CD4-positive, alpha-beta T cell (primary cell): ENCODE measurements around the gene SCN7A. TPM values are rescaled to one million over a fixed set of nuclear protein-coding genes. Genes with fewer than 3 reads are reported as not detected.

Experiments
- ATAC-seq: fragments of 200-7000 bp; cut with Tn5 transposase; one replicate; pipeline ENCODE4 v1.10.0; 2022; ENCODE audit warnings: mild to moderate bottlenecking; ENCODE audit not compliant: poor library complexity
- CTCF ChIA-PET: fragments of 350-600 bp; sonication (Branson Sonifier 250); formaldehyde crosslinking; loops from one replicate; lab custom pipeline; 2021; ENCODE audit warnings: antibody characterized with exemption, inconsistent platforms; lab: Charles Lee
- POLR2A ChIA-PET: fragments of 350-600 bp; sonication (Branson Sonifier 250); formaldehyde crosslinking; loops from one replicate; lab custom pipeline; 2021; ENCODE audit warnings: antibody characterized with exemption, inconsistent platforms; lab: Charles Lee
- DNase-seq, 14 experiments: peaks; one replicate each; pipeline ENCODE4 v3.0.0-alpha.2; 2013 to 2020; ENCODE audit warnings: mixed read lengths in 2 of 14
- H3K27ac ChIP-seq, 2 donors: one replicate each; pipeline versions ENCODE4 v1.5.1 to v1.7.0; 2013; ENCODE audit warnings: low read length in 2 of 2, low read depth in 1 of 2, mild to moderate bottlenecking in 1 of 2
- H3K27me3 ChIP-seq, 2 experiments: 1 replicate in 1 of 2; 2 replicates in 1 of 2; pipeline versions ENCODE4 v1.6.1 to v1.7.0; 2013; ENCODE audit warnings: low read length in 2 of 2, control low read depth in 1 of 2, mild to moderate bottlenecking in 1 of 2, moderate library complexity in 1 of 2; ENCODE audit not compliant: insufficient read depth in 2 of 2, control insufficient read depth in 1 of 2
- H3K36me3 ChIP-seq: one replicate; pipeline ENCODE4 v1.6.1; 2013; ENCODE audit warnings: low read length, control low read depth; ENCODE audit not compliant: insufficient read depth
- H3K4me1 ChIP-seq: one replicate; pipeline ENCODE4 v1.6.1; 2013; ENCODE audit warnings: low read length, control low read depth; ENCODE audit not compliant: insufficient read depth
- H3K4me3 ChIP-seq: one replicate; pipeline ENCODE4 v1.5.1; 2013; ENCODE audit warnings: mild to moderate bottlenecking, low read length, moderate library complexity
- H3K9me3 ChIP-seq, 2 experiments: 1 replicate in 1 of 2; 2 replicates in 1 of 2; pipeline versions ENCODE4 v1.6.1 to v1.7.0; 2013; ENCODE audit warnings: low read length in 2 of 2, mild to moderate bottlenecking in 2 of 2, control low read depth in 1 of 2, moderate library complexity in 1 of 2; ENCODE audit not compliant: control insufficient read depth in 1 of 2, insufficient read depth in 1 of 2
- H3K27ac Mint-ChIP-seq: one replicate; pipeline ENCODE4 v1.8.0; 2020; ENCODE audit warnings: mixed read lengths
- H3K27me3 Mint-ChIP-seq: one replicate; pipeline ENCODE4 v1.8.0; 2021; ENCODE audit warnings: mixed read lengths
- H3K36me3 Mint-ChIP-seq: one replicate; pipeline ENCODE4 v1.8.0; 2021; ENCODE audit warnings: low read depth, mixed read lengths
- H3K4me1 Mint-ChIP-seq: one replicate; pipeline ENCODE4 v1.8.0; 2021; ENCODE audit warnings: low read depth, mixed read lengths
- H3K4me3 Mint-ChIP-seq: one replicate; pipeline ENCODE4 v1.8.0; 2020; ENCODE audit warnings: mild to moderate bottlenecking, mixed read lengths
- H3K9me3 Mint-ChIP-seq: one replicate; pipeline ENCODE4 v1.8.0; 2020; ENCODE audit warnings: mixed read lengths
- intact Hi-C, 2 experiments: fragments of 100-400 bp; cut with DNase I in 1 of 2; cut with micrococcal nuclease in 1 of 2; formaldehyde crosslinking; loops; one replicate each; pipeline versions ENCODE4 v1.15.1 to v1.9.0; 2023 to 2025; cut with DNase I, micrococcal nuclease
- total RNA-seq, 174 experiments: library from RNA in 2 of 174; stranded (reverse) in 2 of 174; gene quantifications; one replicate each; pipeline ENCODE4 v1.2.3 and lab custom pipeline; 2021 to 2026
- TF ChIP-seq, protein P1 (sequence below): fragments of 200-600 bp; IDR thresholded peaks from one replicate; pipeline ENCODE4 v1.8.0; 2022; ENCODE audit warnings: antibody characterized with exemption, mild to moderate bottlenecking

SCN7A gene
- total RNA-seq, 2 experiments from 2014 or later: not detected

DNA sequence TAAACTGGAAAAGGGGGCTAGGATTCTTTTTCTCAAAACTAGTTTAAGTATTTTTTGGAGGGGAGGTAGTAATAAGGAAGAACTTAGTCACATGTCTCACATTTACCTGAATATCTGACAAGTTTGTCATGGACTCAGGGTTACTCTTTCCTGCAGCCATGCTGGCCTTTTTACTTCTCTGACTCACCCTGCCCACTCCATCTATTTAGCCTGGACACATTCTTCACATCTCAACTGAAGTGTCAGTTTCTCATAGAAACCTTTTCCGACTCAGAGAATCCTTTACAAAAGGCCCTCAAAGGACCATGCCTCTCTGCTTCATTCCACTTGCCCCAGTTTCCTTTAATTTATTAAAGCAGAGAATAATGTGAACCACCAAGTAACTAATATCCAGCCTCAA, 42.6 kb downstream of the SCN7A start:
- H3K27me3 ChIP-seq: no peaks in the 10 kb centered on the region
- no peaks in the 10 kb centered on the region for H3K9me3 ChIP-seq
- ChIA-PET CTCF (no interaction called here), POLR2A (no interaction called here)
- no peaks in the 10 kb centered on the region for H3K4me1 ChIP-seq
- Mint-ChIP-seq H3K27me3 (no peaks in the 10 kb centered on the region), H3K9me3 (peaks cover 2% of the 10 kb centered on the region), H3K4me3 (no peak overlapping the region), H3K27ac (no peak overlapping the region), H3K4me1 (no peaks in the 10 kb centered on the region), H3K36me3 (no peaks in the 10 kb centered on the region)
- no peak overlapping the region for H3K4me3 ChIP-seq
- H3K27ac ChIP-seq: no peak overlapping the region
- no peaks in the 10 kb centered on the region for H3K36me3 ChIP-seq
- no peak for ATAC-seq
- no peak for DNase-seq
- TF ChIP-seq, protein P1, sequence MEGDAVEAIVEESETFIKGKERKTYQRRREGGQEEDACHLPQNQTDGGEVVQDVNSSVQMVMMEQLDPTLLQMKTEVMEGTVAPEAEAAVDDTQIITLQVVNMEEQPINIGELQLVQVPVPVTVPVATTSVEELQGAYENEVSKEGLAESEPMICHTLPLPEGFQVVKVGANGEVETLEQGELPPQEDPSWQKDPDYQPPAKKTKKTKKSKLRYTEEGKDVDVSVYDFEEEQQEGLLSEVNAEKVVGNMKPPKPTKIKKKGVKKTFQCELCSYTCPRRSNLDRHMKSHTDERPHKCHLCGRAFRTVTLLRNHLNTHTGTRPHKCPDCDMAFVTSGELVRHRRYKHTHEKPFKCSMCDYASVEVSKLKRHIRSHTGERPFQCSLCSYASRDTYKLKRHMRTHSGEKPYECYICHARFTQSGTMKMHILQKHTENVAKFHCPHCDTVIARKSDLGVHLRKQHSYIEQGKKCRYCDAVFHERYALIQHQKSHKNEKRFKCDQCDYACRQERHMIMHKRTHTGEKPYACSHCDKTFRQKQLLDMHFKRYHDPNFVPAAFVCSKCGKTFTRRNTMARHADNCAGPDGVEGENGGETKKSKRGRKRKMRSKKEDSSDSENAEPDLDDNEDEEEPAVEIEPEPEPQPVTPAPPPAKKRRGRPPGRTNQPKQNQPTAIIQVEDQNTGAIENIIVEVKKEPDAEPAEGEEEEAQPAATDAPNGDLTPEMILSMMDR: no peak
- intact Hi-C loops: no loop called here

DNA sequence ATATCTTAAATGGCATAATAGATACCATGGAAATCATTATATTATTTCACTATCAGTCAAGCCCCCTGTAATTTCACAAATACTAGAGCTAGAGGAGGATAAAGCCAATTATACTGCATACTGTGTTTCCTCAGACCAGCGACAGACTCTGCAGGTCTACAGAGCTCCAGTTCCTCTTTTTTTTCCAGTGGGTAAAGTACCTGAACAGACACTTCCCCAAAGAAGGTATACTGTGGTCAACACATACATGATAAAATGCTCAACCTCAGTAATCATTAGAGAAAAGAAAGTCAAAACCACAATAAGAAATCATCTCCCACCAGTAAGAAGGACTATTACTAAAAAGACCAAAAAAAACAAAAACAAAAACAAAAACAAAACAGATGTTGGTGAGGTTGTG, 44.6 kb downstream of the SCN7A start:
- H3K4me3 Mint-ChIP-seq: no peak overlapping the region
- no peaks in the 10 kb centered on the region for H3K27me3 ChIP-seq
- no peak overlapping the region for H3K27ac Mint-ChIP-seq
- no peaks in the 10 kb centered on the region for H3K4me1 Mint-ChIP-seq
- TF ChIP-seq, protein P1: no peak
- H3K9me3 ChIP-seq: no peaks in the 10 kb centered on the region
- peaks cover 2% of the 10 kb centered on the region for H3K9me3 Mint-ChIP-seq
- no peak for DNase-seq
- H3K27ac ChIP-seq: no peak overlapping the region
- no peaks in the 10 kb centered on the region for H3K36me3 ChIP-seq
- no peaks in the 10 kb centered on the region for H3K36me3 Mint-ChIP-seq
- no peaks in the 10 kb centered on the region for H3K4me1 ChIP-seq
- ChIA-PET POLR2A (no interaction called here), CTCF (no interaction called here)
- no peaks in the 10 kb centered on the region for H3K27me3 Mint-ChIP-seq
- ATAC-seq: no peak
- no peak overlapping the region for H3K4me3 ChIP-seq
- intact Hi-C loops: no loop called here

- intact Hi-C loops: no loop called here
- CTCF ChIA-PET: no interaction called here
- Histone ChIP-seq H3K36me3 (no peaks in the 10 kb centered on the region), H3K4me1 (no peaks in the 10 kb centered on the region), H3K27me3 (no peaks in the 10 kb centered on the region), H3K9me3 (no peaks in the 10 kb centered on the region), H3K27ac (no peak overlapping the region), H3K4me3 (no peak overlapping the region)
- no peak overlapping the region for H3K4me3 Mint-ChIP-seq
- no peaks in the 10 kb centered on the region for H3K4me1 Mint-ChIP-seq
- no peaks in the 10 kb centered on the region for H3K27me3 Mint-ChIP-seq
- no peak for DNase-seq
- no peak for ATAC-seq
- H3K9me3 Mint-ChIP-seq: peaks cover 2% of the 10 kb centered on the region
- TF ChIP-seq, protein P1: no peak
- H3K36me3 Mint-ChIP-seq: no peaks in the 10 kb centered on the region
- POLR2A ChIA-PET: no interaction called here
- H3K27ac Mint-ChIP-seq: no peak overlapping the region
These were observed 45.9 kb downstream of the SCN7A start for GRCh38 chr2:166448106-166448505.
